Measurements from ENCODE around the gene ZNF564. TPM values are rescaled to one million over a fixed set of nuclear protein-coding genes. Genes with fewer than 3 reads are reported as not detected.

The ZNF564 gene
- total and polyA plus RNA-seq, 2 of the 8 experiments (the other 6 are each of a cell fraction or from before 2014, with no cell fraction given), result 0.89 to 10.4 TPM

DNA sequence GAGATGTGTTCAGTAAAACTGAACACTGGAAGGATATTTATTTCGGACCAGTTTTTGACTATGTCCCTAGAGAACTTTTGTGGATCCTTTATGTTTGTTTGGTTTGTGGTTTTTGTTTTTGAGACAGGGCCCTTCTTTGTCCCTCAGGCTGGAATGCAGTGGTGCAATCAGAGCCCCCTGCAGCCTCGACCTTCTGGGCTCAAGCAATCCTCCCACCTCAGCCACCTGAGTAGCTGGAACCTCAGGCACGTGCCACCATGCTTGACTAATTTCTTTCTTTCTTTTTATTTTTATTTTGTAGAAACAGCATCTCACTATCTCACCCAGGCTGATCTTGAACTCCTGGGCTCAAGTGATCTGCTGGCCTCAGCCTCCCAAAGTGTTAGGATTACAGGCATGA is 65.7 kb downstream of the ZNF564 start (continued):
- TF ChIP-seq, protein P1, sequence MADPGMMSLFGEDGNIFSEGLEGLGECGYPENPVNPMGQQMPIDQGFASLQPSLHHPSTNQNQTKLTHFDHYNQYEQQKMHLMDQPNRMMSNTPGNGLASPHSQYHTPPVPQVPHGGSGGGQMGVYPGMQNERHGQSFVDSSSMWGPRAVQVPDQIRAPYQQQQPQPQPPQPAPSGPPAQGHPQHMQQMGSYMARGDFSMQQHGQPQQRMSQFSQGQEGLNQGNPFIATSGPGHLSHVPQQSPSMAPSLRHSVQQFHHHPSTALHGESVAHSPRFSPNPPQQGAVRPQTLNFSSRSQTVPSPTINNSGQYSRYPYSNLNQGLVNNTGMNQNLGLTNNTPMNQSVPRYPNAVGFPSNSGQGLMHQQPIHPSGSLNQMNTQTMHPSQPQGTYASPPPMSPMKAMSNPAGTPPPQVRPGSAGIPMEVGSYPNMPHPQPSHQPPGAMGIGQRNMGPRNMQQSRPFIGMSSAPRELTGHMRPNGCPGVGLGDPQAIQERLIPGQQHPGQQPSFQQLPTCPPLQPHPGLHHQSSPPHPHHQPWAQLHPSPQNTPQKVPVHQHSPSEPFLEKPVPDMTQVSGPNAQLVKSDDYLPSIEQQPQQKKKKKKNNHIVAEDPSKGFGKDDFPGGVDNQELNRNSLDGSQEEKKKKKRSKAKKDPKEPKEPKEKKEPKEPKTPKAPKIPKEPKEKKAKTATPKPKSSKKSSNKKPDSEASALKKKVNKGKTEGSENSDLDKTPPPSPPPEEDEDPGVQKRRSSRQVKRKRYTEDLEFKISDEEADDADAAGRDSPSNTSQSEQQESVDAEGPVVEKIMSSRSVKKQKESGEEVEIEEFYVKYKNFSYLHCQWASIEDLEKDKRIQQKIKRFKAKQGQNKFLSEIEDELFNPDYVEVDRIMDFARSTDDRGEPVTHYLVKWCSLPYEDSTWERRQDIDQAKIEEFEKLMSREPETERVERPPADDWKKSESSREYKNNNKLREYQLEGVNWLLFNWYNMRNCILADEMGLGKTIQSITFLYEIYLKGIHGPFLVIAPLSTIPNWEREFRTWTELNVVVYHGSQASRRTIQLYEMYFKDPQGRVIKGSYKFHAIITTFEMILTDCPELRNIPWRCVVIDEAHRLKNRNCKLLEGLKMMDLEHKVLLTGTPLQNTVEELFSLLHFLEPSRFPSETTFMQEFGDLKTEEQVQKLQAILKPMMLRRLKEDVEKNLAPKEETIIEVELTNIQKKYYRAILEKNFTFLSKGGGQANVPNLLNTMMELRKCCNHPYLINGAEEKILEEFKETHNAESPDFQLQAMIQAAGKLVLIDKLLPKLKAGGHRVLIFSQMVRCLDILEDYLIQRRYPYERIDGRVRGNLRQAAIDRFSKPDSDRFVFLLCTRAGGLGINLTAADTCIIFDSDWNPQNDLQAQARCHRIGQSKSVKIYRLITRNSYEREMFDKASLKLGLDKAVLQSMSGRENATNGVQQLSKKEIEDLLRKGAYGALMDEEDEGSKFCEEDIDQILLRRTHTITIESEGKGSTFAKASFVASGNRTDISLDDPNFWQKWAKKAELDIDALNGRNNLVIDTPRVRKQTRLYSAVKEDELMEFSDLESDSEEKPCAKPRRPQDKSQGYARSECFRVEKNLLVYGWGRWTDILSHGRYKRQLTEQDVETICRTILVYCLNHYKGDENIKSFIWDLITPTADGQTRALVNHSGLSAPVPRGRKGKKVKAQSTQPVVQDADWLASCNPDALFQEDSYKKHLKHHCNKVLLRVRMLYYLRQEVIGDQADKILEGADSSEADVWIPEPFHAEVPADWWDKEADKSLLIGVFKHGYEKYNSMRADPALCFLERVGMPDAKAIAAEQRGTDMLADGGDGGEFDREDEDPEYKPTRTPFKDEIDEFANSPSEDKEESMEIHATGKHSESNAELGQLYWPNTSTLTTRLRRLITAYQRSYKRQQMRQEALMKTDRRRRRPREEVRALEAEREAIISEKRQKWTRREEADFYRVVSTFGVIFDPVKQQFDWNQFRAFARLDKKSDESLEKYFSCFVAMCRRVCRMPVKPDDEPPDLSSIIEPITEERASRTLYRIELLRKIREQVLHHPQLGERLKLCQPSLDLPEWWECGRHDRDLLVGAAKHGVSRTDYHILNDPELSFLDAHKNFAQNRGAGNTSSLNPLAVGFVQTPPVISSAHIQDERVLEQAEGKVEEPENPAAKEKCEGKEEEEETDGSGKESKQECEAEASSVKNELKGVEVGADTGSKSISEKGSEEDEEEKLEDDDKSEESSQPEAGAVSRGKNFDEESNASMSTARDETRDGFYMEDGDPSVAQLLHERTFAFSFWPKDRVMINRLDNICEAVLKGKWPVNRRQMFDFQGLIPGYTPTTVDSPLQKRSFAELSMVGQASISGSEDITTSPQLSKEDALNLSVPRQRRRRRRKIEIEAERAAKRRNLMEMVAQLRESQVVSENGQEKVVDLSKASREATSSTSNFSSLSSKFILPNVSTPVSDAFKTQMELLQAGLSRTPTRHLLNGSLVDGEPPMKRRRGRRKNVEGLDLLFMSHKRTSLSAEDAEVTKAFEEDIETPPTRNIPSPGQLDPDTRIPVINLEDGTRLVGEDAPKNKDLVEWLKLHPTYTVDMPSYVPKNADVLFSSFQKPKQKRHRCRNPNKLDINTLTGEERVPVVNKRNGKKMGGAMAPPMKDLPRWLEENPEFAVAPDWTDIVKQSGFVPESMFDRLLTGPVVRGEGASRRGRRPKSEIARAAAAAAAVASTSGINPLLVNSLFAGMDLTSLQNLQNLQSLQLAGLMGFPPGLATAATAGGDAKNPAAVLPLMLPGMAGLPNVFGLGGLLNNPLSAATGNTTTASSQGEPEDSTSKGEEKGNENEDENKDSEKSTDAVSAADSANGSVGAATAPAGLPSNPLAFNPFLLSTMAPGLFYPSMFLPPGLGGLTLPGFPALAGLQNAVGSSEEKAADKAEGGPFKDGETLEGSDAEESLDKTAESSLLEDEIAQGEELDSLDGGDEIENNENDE (IDR thresholded peaks at IDR 0.05; ENCODE audit: insufficient replicate concordance, low read length), result no peak
- no peak for TF ChIP-seq CTBP2 (IDR thresholded peaks at IDR 0.05; ENCODE audit: borderline replicate concordance, insufficient read depth, insufficient read length, low read length)
